ENCODE measurements around the gene NEGR1.

NEGR1 gene

GRCh38 chr1:72007312-72007711 lies 275.0 kb downstream of the NEGR1 start:
- no peaks in the 10 kb centered on the region for H4K20me1 ChIP-seq (ENCODE audit: insufficient read depth, low read length, poor library complexity, severe bottlenecking)
- H3F3A ChIP-seq (ENCODE audit: low read depth): no peaks in the 10 kb centered on the region
- H3K4me3 ChIP-seq (ENCODE audit: low read length, poor library complexity, severe bottlenecking): no peak overlapping the region
- no peak overlapping the region for H3K4me2 ChIP-seq (ENCODE audit: low read depth, low read length, poor library complexity, severe bottlenecking)
- no peaks in the 10 kb centered on the region for H3K27me3 ChIP-seq (ENCODE audit: insufficient read depth, low read length, poor library complexity, severe bottlenecking)
- no peak overlapping the region for H2AFZ ChIP-seq (ENCODE audit: low read length)
- H3K36me3 ChIP-seq (ENCODE audit: insufficient read depth, low read length): no peaks in the 10 kb centered on the region
- H3K4me1 ChIP-seq (ENCODE audit: insufficient read depth, low read length, poor library complexity, severe bottlenecking): peaks cover 5% of the 10 kb centered on the region
- no peaks in the 10 kb centered on the region for H3K9me3 ChIP-seq (ENCODE audit: insufficient read depth, low read depth, low read length)
- H3K9ac ChIP-seq (ENCODE audit: low read depth, low read length, poor library complexity, severe bottlenecking): no peak overlapping the region
- TF ChIP-seq EZH2phosphoT487 (IDR thresholded peaks at IDR 0.05; ENCODE audit: borderline replicate concordance): no peak
- no peak for TF ChIP-seq CTCF (conservative IDR thresholded peaks at IDR 0.05; ENCODE audit: low read length)
- H3K9me2 ChIP-seq (replicated peaks; ENCODE audit: low read depth, low read length): no peaks in the 10 kb centered on the region
- H3K79me2 ChIP-seq (ENCODE audit: insufficient read depth, low read length): no peaks in the 10 kb centered on the region

- H3K4me3 ChIP-seq (ENCODE audit: low read length, poor library complexity, severe bottlenecking): no peak overlapping the region
- no peak overlapping the region for H3K4me2 ChIP-seq (ENCODE audit: low read depth, low read length, poor library complexity, severe bottlenecking)
- H3K4me1 ChIP-seq (ENCODE audit: insufficient read depth, low read length, poor library complexity, severe bottlenecking): peaks cover 5% of the 10 kb centered on the region
- H3K36me3 ChIP-seq (ENCODE audit: insufficient read depth, low read length): no peaks in the 10 kb centered on the region
- H3K9ac ChIP-seq (ENCODE audit: low read depth, low read length, poor library complexity, severe bottlenecking): no peak overlapping the region
- no peaks in the 10 kb centered on the region for H3K9me2 ChIP-seq (replicated peaks; ENCODE audit: low read depth, low read length)
- no peaks in the 10 kb centered on the region for H3K27me3 ChIP-seq (ENCODE audit: insufficient read depth, low read length, poor library complexity, severe bottlenecking)
- H4K20me1 ChIP-seq (ENCODE audit: insufficient read depth, low read length, poor library complexity, severe bottlenecking): no peaks in the 10 kb centered on the region
- H3K79me2 ChIP-seq (ENCODE audit: insufficient read depth, low read length): no peaks in the 10 kb centered on the region
- TF ChIP-seq EZH2phosphoT487 (IDR thresholded peaks at IDR 0.05; ENCODE audit: borderline replicate concordance) (no peak), CTCF (conservative IDR thresholded peaks at IDR 0.05; ENCODE audit: low read length) (no peak)
- no peaks in the 10 kb centered on the region for H3F3A ChIP-seq (ENCODE audit: low read depth)
- no peaks in the 10 kb centered on the region for H3K9me3 ChIP-seq (ENCODE audit: insufficient read depth, low read depth, low read length)
- H2AFZ ChIP-seq (ENCODE audit: low read length): no peak overlapping the region
Observed at GRCh38 chr1:72006092-72006491, 276.2 kb downstream of the NEGR1 start.

GRCh38 chr1:72003092-72003491 lies 279.2 kb downstream of the NEGR1 start:
- Histone ChIP-seq H3K9me2 (replicated peaks; ENCODE audit: low read depth, low read length) (no peaks in the 10 kb centered on the region), H4K20me1 (ENCODE audit: insufficient read depth, low read length, poor library complexity, severe bottlenecking) (no peaks in the 10 kb centered on the region), H3K79me2 (ENCODE audit: insufficient read depth, low read length) (no peaks in the 10 kb centered on the region), H3K4me2 (ENCODE audit: low read depth, low read length, poor library complexity, severe bottlenecking) (no peak overlapping the region), H3K36me3 (ENCODE audit: insufficient read depth, low read length) (no peaks in the 10 kb centered on the region), H3K9ac (ENCODE audit: low read depth, low read length, poor library complexity, severe bottlenecking) (no peak overlapping the region), H3F3A (ENCODE audit: low read depth) (no peaks in the 10 kb centered on the region), H3K4me3 (ENCODE audit: low read length, poor library complexity, severe bottlenecking) (no peak overlapping the region), H3K9me3 (ENCODE audit: insufficient read depth, low read depth, low read length) (no peaks in the 10 kb centered on the region), H2AFZ (ENCODE audit: low read length) (no peak overlapping the region), H3K27me3 (ENCODE audit: insufficient read depth, low read length, poor library complexity, severe bottlenecking) (no peaks in the 10 kb centered on the region), H3K4me1 (ENCODE audit: insufficient read depth, low read length, poor library complexity, severe bottlenecking) (no peaks in the 10 kb centered on the region)
- TF ChIP-seq EZH2phosphoT487 (IDR thresholded peaks at IDR 0.05; ENCODE audit: borderline replicate concordance) (no peak), CTCF (conservative IDR thresholded peaks at IDR 0.05; ENCODE audit: low read length) (no peak)

Data from Loucy (cell line).